Activated T-cell treated with anti-CD3 and anti-CD28 coated beads for 24 hours (primary cell): ENCODE measurements around the gene ART3.

Experiments used
- DNase-seq: peaks from one replicate; pipeline ENCODE4 v3.0.0-alpha.2; 2020; ENCODE audit warnings: low read depth

ART3 gene

DNA sequence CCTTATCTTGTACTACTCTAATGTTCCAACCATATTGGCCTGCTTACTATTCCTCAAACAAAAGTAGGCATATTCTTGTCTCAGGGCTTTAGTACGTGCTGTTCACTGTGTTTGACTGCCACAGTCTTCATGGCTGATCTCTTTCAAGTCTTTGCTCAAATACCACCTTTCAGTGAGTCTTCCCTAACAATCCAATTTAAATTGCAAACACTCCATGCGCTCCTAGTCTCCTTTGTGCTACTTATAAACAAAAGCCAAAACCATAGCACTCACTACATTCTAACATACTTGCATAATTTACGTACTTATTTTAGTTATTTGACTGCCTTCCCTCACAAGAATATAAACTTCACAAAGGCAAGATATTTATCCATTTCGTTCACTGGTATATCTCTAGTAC is 1.7 kb upstream of the ART3 start:
- DNase-seq: no peak

DNA sequence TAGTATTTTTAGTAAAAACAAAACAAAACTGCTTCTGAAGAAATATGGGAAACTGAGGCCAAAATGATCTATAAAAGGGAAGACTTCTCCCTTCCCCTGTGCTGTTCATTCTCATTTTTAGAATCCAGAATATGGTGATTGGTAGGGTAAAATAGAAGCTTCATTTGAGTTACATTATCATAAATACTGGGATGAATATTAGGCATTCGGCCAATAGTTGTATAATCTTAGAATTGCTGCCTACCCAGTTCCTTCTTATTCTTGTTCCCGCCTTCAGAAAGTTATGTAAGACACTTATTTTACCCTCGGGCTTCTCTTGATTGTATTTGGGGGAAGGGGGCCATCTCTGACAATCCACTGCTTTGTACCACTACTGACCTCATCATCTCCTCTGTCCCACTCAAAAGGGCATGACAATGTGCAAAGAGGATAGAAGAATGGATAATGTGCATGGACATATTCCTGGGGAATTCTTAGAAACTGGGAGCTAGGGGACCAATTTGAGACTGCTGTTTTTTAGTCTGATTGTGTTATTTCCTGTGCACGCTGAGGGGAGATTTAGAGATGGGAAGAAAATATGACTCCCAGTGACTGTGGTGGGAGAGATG is 588 bp downstream of the ART3 start:
- DNase-seq: no peak

DNA sequence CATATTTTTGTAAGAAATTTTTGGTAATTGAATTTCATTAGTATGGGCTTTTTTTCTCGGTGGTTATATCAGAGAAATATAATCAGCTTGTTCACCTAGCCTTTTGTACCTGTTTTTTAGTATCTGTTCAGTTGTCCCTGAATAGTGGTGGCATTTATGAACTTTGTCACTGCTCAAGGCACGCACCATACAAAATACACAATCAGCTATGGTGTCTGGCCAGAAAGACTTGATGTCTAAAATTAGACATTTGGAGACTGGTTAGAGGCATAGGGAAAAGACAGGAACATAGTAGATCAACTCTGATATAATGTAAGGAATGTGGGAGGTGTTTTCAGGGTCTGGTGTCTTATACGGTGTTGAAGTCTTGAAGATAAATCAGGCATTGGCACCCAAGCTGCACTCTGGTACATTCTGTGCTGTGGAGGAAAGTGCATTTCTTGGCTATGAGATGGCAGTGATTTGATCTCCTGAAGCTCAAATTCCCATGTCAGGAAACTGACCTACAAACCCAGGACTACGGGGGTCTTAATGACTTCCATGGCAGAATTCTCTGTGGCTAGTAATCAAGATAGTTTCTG is 3.6 kb downstream of the ART3 start:
- DNase-seq: no peak

DNA sequence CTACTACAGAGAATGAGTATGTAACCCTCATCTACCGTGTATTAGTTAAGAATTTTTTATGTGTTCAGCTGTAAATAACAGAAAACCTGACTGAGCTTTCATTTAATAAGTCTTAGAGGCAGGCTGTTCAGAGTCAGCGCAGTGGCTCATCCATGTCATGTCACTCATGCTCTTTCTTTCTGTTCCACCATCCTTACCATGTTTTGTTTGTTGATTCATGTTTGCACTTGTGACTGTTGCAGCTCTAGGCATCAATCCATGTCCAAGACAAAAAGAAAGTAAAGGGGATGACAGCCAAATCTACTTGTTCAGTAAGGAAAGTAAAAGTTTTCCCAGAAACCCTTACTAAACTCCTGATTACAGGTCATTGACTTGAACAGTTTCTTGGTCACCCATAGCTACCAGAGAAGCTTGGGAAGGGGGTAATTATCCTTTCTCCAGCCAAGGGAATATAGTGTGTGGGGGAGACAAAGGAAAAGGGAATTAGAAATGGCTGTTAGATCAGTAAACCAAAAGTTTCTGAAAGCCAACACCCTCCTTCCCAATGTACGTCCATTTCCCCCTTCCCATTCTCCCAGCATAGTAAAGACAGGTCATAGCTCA is 9.0 kb downstream of the ART3 start:
- DNase-seq: no peak

DNA sequence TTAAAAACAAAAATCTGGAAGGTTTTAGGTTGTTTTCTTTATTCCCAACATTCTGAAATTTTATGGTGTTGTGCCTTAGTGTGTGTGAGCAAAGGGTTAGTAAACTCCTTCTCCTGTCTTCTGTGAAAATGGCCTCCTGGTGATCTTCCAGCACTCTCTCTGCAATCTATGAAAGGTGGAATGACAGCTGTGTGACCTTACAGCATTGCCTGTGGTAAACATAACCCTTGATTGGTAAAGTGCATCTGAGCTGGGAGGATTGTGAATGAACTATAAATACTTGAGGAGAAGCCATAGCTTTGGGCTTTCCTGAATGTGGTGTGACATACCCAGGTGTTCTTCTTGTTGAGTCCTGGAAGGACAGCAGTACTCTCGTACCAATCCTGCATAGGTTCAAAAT is 10.0 kb downstream of the ART3 start:
- DNase-seq: no peak

DNA sequence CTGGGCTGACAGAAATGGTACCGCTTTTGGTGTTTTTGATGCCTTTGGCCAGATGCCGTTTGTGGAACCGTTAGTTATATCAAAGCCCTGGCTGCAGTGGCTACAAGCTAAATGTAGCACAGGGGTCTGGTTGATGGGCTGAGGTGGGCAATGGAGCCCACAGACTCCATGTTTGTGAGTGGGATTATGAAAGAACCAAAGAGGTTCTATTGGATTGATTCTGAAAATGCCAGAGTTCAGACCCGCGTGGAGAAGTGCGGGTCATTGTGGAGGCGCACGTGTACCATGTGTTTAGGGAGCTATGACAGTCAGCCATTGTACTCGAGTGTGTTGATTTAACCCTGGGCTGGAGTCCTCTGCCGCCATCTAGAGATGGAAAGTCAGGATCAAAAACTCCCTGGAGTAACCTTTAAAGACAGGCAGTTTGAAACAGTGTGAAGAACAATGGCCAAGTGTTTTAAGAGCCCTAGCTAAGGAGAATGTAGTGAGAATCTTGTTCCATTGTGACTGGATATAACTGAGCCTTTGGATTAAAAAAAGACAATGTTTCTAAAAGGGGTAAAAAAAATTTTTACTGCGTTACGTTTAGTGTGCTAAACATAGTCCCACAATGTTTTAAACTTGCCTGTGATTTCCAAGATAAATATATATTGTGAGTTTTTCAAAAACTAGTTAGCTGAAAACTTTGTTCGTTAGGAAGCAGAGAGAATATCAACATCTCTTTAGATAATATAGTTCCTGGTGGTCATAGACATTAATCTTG is 12.7 kb downstream of the ART3 start:
- DNase-seq: no peak

DNA sequence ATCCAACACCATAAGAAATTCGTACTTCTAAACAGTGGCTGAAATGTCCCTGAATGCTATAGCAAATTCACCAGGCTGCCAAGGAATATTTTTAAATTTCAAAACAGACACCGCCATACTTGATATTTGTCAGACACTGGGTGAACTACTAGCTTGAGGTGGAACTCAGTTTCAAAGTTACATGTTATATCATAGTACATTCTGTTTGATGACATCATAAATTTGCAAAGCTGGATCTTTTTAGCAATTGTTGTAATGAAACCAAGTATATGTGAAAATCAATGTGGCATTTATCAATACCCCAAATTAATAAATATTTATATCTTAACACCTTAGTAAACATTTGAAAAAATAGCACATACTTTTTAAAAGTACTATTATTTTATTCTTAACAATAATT is 14.2 kb downstream of the ART3 start:
- DNase-seq: no peak

DNA sequence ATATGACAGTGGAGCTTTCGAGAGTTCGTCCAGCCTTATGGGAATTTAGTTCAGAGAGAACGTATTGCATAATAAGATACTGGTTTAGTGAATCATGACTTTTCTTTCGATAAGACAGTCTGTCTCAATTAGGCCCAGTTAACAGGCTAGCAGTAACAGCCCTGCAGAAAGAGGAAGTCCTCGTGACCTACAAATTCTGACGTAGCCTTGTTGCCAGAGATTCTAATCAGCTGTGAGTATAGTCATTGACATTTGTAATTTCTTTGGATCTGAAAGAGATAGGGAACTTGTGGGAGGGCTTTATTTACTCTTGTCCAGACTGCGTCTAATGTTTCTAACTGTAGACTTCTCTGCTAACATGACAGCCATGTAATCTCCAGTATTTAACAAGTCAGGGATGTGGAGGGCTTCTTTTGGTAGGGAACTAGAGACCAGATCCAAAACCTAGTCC is 15.8 kb downstream of the ART3 start:
- DNase-seq: no peak

DNA sequence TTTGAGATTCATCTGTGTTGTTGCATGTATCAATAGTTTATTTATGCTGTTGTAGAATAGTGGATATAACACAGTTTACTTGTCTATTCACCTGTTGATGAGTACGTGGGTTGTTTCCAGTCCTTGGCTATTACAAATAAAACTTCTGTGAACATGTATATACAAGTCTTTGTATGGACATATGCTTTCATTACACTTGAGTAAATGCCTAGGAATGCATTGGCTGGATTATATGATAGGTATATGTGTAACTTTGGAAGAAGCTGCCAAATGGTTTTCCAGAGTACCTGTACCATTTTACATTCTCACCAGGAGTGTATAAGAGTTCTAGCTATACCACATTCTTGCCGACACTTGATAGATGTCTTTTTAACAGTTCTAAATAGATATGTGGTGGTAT is 16.5 kb downstream of the ART3 start:
- no peak for DNase-seq

DNA sequence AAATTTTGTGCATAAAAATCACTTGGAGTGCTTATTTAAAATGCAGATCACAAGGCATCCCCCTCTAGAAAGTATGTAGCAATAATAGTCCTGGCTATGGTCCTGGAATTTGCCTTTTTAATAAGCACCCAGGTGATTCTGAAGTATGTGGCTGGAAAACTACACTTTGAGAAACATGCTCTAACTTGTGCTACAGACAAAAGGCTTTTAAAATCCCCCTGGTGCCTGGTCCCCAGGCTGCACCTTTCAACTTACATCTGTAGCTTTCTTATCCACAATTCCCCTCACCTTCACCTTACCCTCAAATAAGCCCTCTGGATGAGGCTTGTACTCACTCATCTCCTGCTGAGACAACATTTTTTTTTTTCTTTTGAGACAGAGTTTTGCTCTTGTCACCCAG is 21.1 kb downstream of the ART3 start:
- DNase-seq: no peak

DNA sequence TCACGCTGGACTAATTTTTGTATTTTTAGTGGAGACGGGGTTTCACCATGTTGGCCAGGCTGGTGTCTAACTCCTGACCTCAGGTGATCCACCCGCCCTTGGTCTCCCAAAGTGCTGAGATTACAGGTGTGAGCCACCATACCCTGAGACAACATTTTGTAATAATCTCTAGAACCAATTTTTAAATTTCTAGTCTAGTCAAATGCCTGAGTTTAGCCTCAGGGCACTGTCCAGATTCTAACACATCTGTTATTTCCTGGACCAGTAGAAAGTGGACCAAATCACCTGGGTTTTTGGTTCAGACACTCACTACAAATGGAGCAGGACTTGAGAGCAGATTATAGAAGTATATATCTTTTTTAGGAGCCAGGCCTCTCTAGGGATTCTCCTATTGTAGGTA is 21.6 kb downstream of the ART3 start:
- DNase-seq: no peak

DNA sequence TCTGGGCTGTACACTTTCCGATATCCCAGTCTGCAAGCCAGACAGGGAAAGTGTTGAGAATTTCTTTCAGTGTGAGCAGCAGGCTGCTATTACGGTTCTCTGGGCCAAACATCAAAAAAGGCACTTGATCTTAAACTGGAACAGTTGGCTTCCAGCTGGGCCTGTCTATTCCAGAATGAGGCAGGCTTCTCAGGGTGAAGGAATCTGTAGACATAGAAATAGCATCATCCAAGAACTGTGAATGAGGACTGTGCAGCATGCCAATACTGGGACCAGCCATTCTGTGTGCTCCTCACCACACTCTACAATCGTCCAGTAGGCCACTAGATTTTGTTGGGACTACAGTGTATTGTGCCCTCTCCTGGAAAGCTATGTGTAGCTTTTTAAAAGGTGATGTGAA is 31.1 kb downstream of the ART3 start:
- no peak for DNase-seq

DNA sequence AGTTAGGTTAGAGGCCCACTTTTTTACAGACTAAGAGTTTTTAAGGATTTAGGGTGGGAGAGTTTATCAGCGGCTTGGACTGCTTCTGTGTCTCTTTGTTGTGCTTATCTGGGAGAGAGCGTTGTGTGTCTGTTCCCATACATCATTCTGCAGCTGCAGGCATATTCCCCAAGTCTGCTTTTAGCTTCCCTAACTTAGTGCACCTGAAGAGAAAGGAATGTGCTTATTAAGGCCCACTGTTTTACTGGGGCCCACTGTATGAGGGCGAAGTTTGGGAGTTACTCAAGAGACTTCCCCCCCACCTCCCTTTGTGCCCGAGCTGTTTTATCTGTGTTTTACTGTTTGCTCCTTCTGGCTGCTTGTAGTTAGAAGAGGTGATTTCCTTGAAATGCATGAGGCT is 31.9 kb downstream of the ART3 start:
- no peak for DNase-seq

DNA sequence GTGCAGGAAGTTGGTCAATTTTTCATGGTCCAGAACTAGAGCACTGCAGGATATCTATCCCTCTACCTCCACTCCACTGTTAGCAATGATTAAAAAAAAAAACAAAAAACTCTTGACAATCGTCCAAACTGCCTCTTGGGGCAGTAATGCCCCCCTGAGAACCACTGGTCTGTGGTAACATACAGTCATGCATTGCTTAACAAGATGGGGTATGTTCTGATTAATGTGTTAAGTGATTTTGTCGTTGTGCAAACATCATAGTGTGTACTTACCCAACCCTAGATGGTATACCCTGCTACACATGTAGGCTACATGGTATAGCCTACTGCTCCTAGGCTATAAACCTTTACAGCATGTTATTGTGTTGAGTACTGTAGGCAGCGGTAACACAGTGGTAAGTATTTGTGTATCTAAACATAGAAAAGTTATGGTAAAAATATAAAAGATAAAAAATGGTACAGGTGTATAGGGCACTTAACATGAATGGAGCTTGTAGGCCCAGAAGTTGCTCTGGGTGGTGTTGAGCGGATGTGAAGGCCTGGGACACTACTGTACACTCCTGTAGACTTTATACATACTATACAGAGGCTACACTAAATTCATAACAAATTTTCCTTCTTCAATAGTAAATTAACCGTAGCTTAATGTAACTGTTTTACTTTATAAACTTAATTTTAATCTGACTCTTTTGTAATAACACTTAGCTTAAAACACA is 34.1 kb downstream of the ART3 start:
- DNase-seq: no peak

DNA sequence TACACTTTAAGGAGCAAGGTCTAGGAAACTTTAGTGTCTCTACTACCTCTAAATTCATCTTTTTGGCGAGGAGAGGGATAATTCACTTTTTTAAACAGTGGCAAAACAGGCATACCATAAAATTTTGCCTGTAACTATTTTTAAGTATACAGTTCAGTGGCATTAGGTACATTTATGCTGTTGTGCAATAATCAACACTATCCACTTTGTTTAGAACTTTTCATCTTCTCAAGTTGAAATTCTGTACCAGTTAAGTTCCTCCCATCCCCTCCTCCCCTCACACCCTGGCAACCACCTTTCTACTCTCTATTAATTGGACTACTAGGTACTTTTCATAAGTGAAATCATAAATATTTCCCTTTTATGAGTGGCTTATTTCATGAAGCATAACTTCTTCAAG is 42.3 kb downstream of the ART3 start:
- no peak for DNase-seq

DNA sequence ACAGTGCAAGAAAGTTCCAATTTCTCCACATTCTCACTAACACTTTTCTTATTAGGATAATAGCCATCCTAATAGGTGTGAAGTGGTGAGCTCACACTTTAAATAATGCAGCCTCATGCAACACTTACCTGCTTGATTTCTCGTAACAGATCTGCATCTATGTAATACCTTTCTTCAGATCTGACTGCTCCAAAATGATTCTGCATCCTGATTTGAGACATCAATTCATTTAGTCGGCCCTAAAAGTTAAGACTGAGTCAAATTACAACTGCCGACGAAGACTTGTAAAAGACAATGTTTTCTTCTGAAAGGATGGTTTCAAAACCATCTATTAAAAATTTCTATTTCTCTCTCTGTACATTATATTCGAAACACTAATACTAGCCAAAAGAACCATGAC is 43.0 kb downstream of the ART3 start:
- no peak for DNase-seq

DNA sequence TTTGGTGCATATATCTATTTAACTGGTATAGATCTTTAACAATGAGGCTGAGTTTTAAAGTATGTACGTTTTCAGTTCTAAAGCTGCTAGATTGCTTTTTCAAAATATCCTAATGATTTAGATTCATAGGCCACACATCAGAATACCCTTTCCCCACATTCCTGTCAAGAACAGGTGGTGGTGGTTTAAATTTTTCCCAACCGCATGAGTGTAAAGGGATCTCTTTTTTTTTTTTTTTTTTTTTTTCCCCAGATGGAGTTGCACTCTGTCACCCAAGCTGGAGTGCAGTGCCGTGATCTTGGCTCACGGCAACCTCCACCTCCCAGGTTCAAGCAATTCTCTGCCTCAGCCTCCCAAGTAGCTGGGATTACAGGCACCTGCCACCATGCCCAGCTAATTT is 45.7 kb downstream of the ART3 start:
- no peak for DNase-seq

DNA sequence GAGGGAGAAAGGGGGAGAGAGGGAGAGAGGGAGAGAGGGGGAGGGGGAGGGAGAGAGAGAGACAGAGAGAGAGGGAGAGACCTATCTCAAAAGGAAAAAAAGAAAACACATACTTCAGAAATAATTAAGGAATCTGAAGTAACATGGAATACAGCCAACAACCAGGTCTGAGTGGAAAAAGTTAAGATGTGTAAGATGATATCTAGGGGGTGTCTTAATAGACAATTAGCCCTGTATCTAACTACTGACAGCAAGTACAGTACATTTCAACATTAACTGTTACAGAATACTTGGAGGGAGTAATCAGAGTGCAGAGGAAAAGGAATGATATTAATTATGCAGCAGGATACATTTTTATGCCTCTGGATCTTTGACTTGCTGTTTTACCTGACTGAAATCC is 51.3 kb downstream of the ART3 start:
- DNase-seq: no peak

DNA sequence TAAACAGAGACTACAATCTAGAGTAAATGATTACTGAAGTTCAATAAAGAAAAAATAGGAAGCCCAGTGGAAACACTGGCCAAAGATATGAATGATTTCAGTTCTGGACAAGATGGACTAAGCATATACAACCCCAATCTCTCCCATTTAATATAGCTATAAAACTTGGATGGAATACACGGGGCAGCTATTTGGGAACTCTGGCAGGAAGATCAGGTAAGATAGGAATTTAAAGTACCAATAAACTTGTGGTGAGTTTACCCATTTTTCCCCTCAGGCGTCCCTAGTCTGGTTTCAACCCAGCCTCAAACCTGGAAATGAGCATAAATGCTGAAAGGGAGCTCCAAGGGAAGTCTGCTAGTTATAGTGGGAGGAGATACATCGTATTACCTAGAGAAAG is 53.2 kb downstream of the ART3 start:
- DNase-seq: no peak

DNA sequence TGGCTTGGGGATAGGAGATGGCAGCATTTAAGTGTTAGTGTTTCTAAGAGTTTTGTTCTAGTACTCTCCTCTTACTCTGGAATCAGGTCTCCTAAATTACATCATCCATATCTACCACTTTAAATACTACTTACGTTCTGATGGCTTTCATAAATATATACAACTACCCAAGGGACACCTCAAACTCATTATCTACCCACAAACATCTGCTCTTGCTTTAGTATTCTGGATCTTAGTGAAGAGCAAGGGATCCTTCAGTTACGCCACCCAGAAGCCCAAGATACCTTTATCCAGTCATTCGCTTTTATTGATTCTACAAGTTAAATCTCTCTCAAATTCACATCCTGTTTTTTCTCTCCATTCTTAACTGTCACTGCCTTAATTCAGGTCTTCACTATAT is 66.7 kb downstream of the ART3 start:
- no peak for DNase-seq

DNA sequence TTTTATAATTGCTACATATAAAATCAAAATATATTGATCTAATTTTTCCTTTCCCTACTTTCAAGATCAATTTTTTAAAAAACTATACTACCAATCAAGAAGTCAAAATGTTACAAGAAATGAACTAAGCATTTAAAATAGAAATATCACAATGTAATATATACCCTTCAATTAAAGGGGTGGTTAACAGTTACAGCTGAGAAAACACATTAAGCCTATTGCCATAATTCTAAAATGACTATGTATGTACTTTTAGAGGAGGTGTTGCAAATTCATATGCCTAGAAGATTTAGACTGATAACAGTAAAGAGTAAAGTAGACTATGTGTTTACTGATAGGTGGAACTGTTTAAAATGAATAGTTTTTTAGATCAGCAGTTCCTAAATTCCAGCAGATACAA is 70.0 kb downstream of the ART3 start:
- no peak for DNase-seq

DNA sequence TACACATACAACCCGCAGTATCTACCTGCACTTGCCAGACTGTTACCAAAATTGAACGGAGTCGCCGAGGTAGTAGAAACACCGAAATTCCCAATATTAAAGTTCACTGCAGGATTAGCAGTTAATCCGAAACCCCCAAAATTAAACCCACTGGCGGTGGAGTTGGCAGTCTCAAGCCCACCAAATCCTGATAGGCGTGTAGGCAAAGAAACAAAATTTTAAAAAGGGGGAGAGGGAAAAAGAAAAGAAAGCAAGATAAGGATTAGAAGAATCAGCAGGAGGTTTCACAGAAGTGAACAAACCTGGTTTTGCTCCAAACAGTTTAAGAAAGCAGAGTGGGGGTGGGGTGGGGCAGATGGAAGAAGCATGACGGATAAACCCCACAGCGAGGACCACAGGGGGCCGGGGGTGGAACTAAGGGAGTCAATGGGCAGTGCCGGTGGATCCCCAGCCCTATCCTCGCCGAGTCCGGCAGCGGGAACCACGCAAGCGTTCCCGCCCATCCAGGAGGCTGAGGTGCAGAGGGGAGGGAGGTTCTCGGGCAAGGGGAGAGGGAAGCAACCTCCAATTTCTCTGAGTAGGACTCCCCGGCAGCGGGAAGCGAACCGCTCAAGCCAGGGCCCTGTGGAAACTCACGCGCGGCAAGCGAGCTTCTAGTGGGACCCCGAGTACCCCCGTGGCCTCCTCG is 73.1 kb downstream of the ART3 start:
- DNase-seq: peak; percentile 37
